Measurements from ENCODE around the gene FOXL3. TPM values are rescaled to one million over a fixed set of nuclear protein-coding genes. Genes with fewer than 3 reads are reported as not detected.

Gene FOXL3
- total RNA-seq, 1 experiment from 2014 or later, result not detected

- no peaks in the 10 kb centered on the region for H3K9me3 ChIP-seq (ENCODE audit: insufficient read depth, low read depth)
- ChIA-PET CTCF (no interaction called here), POLR2A (ENCODE audit: unreplicated experiment) (no interaction called here)
- BruUV-seq (replicated peaks), result no TSS peak
- no peaks in the 10 kb centered on the region for H3F3A ChIP-seq (ENCODE audit: insufficient read depth, low read depth)
- no peak overlapping the region for H3K4me2 ChIP-seq
- no peak overlapping the region for H3K27ac ChIP-seq
- no peak for TF ChIP-seq EZH2 (IDR thresholded peaks at IDR 0.05; ENCODE audit: low read depth)
- TF ChIP-seq, protein P1, sequence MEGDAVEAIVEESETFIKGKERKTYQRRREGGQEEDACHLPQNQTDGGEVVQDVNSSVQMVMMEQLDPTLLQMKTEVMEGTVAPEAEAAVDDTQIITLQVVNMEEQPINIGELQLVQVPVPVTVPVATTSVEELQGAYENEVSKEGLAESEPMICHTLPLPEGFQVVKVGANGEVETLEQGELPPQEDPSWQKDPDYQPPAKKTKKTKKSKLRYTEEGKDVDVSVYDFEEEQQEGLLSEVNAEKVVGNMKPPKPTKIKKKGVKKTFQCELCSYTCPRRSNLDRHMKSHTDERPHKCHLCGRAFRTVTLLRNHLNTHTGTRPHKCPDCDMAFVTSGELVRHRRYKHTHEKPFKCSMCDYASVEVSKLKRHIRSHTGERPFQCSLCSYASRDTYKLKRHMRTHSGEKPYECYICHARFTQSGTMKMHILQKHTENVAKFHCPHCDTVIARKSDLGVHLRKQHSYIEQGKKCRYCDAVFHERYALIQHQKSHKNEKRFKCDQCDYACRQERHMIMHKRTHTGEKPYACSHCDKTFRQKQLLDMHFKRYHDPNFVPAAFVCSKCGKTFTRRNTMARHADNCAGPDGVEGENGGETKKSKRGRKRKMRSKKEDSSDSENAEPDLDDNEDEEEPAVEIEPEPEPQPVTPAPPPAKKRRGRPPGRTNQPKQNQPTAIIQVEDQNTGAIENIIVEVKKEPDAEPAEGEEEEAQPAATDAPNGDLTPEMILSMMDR (conservative IDR thresholded peaks at IDR 0.05), result no peak
- H2AFZ ChIP-seq, result no peak overlapping the region
- H3K9me2 ChIP-seq (ENCODE audit: insufficient read depth), result no peaks in the 10 kb centered on the region
- intact Hi-C loops (cut with micrococcal nuclease; ENCODE audit: unreplicated experiment), result no loop called here
- no peaks in the 10 kb centered on the region for H3K4me1 ChIP-seq (replicated peaks; ENCODE audit: insufficient read depth)
- no peaks in the 10 kb centered on the region for H3K79me2 ChIP-seq (ENCODE audit: low read depth)
- no peak overlapping the region for H3K4me3 ChIP-seq
- no peaks in the 10 kb centered on the region for H3K36me3 ChIP-seq (ENCODE audit: low read depth)
- no peaks in the 10 kb centered on the region for H3K27me3 ChIP-seq (ENCODE audit: insufficient read depth, low read depth)
- no peaks in the 10 kb centered on the region for H4K20me1 ChIP-seq (ENCODE audit: insufficient read depth)
- no peak for DNase-seq
Observed at GRCh38 chr7:251446-252175, 38.4 kb upstream of the FOXL3 start.

DNA sequence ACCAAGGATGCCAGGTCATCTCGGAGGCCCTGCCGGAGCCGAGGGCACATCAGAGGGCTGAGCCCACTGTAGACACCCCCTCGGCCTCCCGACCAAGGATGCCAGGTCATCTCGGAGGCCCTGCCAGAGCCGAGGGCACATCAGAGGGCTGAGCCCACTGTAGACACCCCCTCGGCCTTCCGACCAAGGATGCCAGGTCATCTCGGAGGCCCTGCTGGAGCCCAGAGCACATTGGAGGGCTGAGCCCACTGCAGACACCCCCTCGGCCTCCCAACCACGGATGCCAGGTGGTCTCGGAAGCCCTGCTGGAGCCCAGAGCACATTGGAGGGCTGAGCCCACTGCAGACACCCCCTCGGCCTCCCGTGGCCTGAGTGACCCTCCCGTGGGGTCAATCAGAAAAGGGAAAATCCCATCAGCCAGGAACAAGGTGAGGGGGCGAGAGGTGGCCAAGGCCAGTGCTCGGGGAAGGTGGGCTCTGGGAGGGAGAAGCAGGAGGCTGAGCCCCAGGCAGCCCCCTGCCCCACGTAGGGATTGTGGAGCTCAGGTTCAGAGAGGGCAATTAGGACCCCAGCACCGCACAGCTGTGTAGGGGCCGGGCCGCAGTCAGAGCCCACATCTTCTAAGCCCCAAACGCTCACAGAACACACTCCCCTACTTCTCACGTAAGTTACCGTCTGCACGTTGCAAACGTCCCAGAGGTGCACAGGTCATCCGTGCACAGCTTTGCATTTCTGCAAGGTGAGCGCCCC, 37.6 kb upstream of the FOXL3 start:
- TF ChIP-seq, protein P1 (conservative IDR thresholded peaks at IDR 0.05), result no peak
- TF ChIP-seq EZH2 (IDR thresholded peaks at IDR 0.05; ENCODE audit: low read depth), result no peak
- Histone ChIP-seq H3K9me2 (ENCODE audit: insufficient read depth) (no peaks in the 10 kb centered on the region), H2AFZ (no peak overlapping the region), H4K20me1 (ENCODE audit: insufficient read depth) (no peaks in the 10 kb centered on the region), H3K79me2 (ENCODE audit: low read depth) (no peaks in the 10 kb centered on the region), H3F3A (ENCODE audit: insufficient read depth, low read depth) (no peaks in the 10 kb centered on the region), H3K27ac (no peak overlapping the region), H3K4me3 (no peak overlapping the region), H3K27me3 (ENCODE audit: insufficient read depth, low read depth) (no peaks in the 10 kb centered on the region), H3K36me3 (ENCODE audit: low read depth) (no peaks in the 10 kb centered on the region), H3K4me1 (replicated peaks; ENCODE audit: insufficient read depth) (no peaks in the 10 kb centered on the region), H3K4me2 (no peak overlapping the region), H3K9me3 (ENCODE audit: insufficient read depth, low read depth) (no peaks in the 10 kb centered on the region)
- BruUV-seq (replicated peaks), result no TSS peak
- ChIA-PET CTCF (no interaction called here), POLR2A (ENCODE audit: unreplicated experiment) (no interaction called here)
- intact Hi-C loops (cut with micrococcal nuclease; ENCODE audit: unreplicated experiment), result no loop called here
- DNase-seq, result no peak

- no peak for DNase-seq
- Histone ChIP-seq H2AFZ (no peak overlapping the region), H4K20me1 (ENCODE audit: insufficient read depth) (no peaks in the 10 kb centered on the region), H3K36me3 (ENCODE audit: low read depth) (no peaks in the 10 kb centered on the region), H3K4me3 (no peak overlapping the region), H3K9me2 (ENCODE audit: insufficient read depth) (no peaks in the 10 kb centered on the region), H3K9me3 (ENCODE audit: insufficient read depth, low read depth) (no peaks in the 10 kb centered on the region), H3K4me1 (replicated peaks; ENCODE audit: insufficient read depth) (no peaks in the 10 kb centered on the region), H3K27ac (no peak overlapping the region), H3K4me2 (no peak overlapping the region), H3F3A (ENCODE audit: insufficient read depth, low read depth) (no peaks in the 10 kb centered on the region), H3K79me2 (ENCODE audit: low read depth) (no peaks in the 10 kb centered on the region), H3K27me3 (ENCODE audit: insufficient read depth, low read depth) (no peaks in the 10 kb centered on the region)
- TF ChIP-seq EZH2 (IDR thresholded peaks at IDR 0.05; ENCODE audit: low read depth), result no peak
- TF ChIP-seq, protein P1 (conservative IDR thresholded peaks at IDR 0.05), result no peak
- ChIA-PET CTCF (no interaction called here), POLR2A (ENCODE audit: unreplicated experiment) (no interaction called here)
- no TSS peak for BruUV-seq (replicated peaks)
- intact Hi-C loops (cut with micrococcal nuclease; ENCODE audit: unreplicated experiment), result no loop called here
Observed at GRCh38 chr7:252981-253380, 37.0 kb upstream of the FOXL3 start.

All from PC-9 (cell line).